HepG2 (cell line): ENCODE measurements around the gene SCN7A. TPM values are rescaled to one million over a fixed set of nuclear protein-coding genes. Genes with fewer than 3 reads are reported as not detected.

Experiments
- ATAC-seq: fragments of 200-7000 bp; cut with Tn5 transposase; 3 replicates; pipeline ENCODE4 v1.9.1; 2020; ENCODE audit warnings: mild to moderate bottlenecking, moderate library complexity
- BruUV-seq: library from RNA; stranded (reverse); fragments of 400-500 nt; replicated peaks from 2 replicates; lab custom pipeline; 2021; lab: Mats Ljungman, UMichigan
- CTCF ChIA-PET: fragments of 300-600 bp; formaldehyde crosslinking; extraction: SDS; loops from one replicate; lab custom pipeline; 2021; ENCODE audit warnings: low total read pairs, inconsistent platforms, low intra/inter-chr PET ratio; lab: Yijun Ruan, JAX
- POLR2A ChIA-PET: fragments of 350-600 bp; sonication (Branson Sonifier 250); formaldehyde crosslinking; loops from one replicate; lab custom pipeline; 2020; ENCODE audit warnings: antibody characterized with exemption, inconsistent platforms; lab: Yijun Ruan, JAX
- DNase-seq: peaks from one replicate; pipeline ENCODE4 v3.0.0-alpha.2; 2015; ENCODE audit warnings: low spot score
- FAIRE-seq: peaks from 3 replicates; lab custom pipeline; 2011; peaks lifted over from hg19 to GRCh38; lab: Jason Lieb, UNC
- H2AFZ ChIP-seq: one replicate; pipeline ENCODE4 v1.6.1; 2011; ENCODE audit warnings: low read length, inconsistent platforms
- H3K27ac ChIP-seq: fragments of 300-600 bp; 3 replicates; pipeline ENCODE4 v1.8.0; 2011; ENCODE audit warnings: mixed run types, mild to moderate bottlenecking, mixed read lengths, low read length, inconsistent platforms; ENCODE audit not compliant: insufficient read depth; ENCODE audit errors: extremely low read length
- H3K27me3 ChIP-seq, 2 experiments: fragments of 200-600 bp in 1 of 2; 2 replicates in 1 of 2; 3 replicates in 1 of 2; pipeline versions ENCODE4 v1.6.0 to v1.8.0; 2011; ENCODE audit warnings: low read length in 2 of 2, mild to moderate bottlenecking in 2 of 2, moderate library complexity in 2 of 2, inconsistent platforms in 1 of 2; ENCODE audit not compliant: insufficient read depth in 2 of 2, control insufficient read depth in 1 of 2
- H3K36me3 ChIP-seq, 2 experiments: fragments of 200-600 bp in 1 of 2; replicated peaks in 1 of 2; 2 replicates in 1 of 2; 3 replicates in 1 of 2; pipeline versions ENCODE4 v1.5.1 to v1.8.0; 2011; ENCODE audit warnings: low read length in 2 of 2, inconsistent platforms in 1 of 2; ENCODE audit not compliant: insufficient read depth in 2 of 2, control insufficient read depth in 1 of 2
- H3K4me1 ChIP-seq: 2 replicates; pipeline ENCODE4 v1.5.1; 2012; ENCODE audit warnings: low read length, inconsistent platforms; ENCODE audit not compliant: insufficient read depth
- H3K4me2 ChIP-seq: 2 replicates; pipeline ENCODE4 v1.6.0; 2011; ENCODE audit warnings: low read depth, low read length, inconsistent platforms
- H3K4me3 ChIP-seq, 3 experiments: fragments of 200-600 bp in 1 of 3; sonication (generic), shearing (Covaris generic) in 1 of 3; replicated peaks in 1 of 3; 2 replicates each; pipeline ENCODE4 v1.5.1; 2011 to 2016; ENCODE audit warnings: low read length in 3 of 3, inconsistent platforms in 2 of 3, low read depth in 2 of 3, mild to moderate bottlenecking in 2 of 3, control low read depth in 1 of 3, mixed read lengths in 1 of 3; ENCODE audit not compliant: insufficient read depth in 1 of 3
- H3K79me2 ChIP-seq: one replicate; pipeline ENCODE4 v1.6.1; 2011; ENCODE audit warnings: low read length, inconsistent platforms; ENCODE audit not compliant: insufficient read depth
- H3K9ac ChIP-seq: 2 replicates; pipeline ENCODE4 v1.6.0; 2011; ENCODE audit warnings: mild to moderate bottlenecking, low read depth, low read length, inconsistent platforms; ENCODE audit not compliant: insufficient read depth
- H3K9me3 ChIP-seq: 2 replicates; pipeline ENCODE4 v1.5.1; 2012; ENCODE audit warnings: mild to moderate bottlenecking, low read length
- H4K20me1 ChIP-seq: 2 replicates; pipeline ENCODE4 v1.6.0; 2011; ENCODE audit warnings: inconsistent platforms, mild to moderate bottlenecking, low read length, moderate library complexity; ENCODE audit not compliant: insufficient read depth
- FOXK2 ChIP-seq: fragments of 450-650 bp; IDR thresholded peaks from 2 replicates; pipeline ENCODE4 v1.6.1; 2016
- HOMEZ ChIP-seq: IDR thresholded peaks from 2 replicates; pipeline ENCODE4 v1.6.1; 2016; ENCODE audit warnings: low read depth
- MAFF ChIP-seq: IDR thresholded peaks from 2 replicates; pipeline ENCODE4 v1.6.1; 2011; ENCODE audit warnings: low read depth, low read length, improper control_type of control experiment
- STAT5B ChIP-seq: sonication (generic); formaldehyde crosslinking; IDR thresholded peaks from 2 replicates; pipeline ENCODE4 v1.4.0; 2020; ENCODE audit warnings: missing genetic modification reagents
- ZFY ChIP-seq: sonication (generic); formaldehyde crosslinking; IDR thresholded peaks from 2 replicates; pipeline ENCODE4 v1.4.0; 2020; ENCODE audit warnings: missing genetic modification reagents
- ZNF207 ChIP-seq: fragments of 450-650 bp; IDR thresholded peaks from 2 replicates; pipeline ENCODE4 v1.6.1; 2016; ENCODE audit warnings: antibody characterized with exemption, borderline replicate concordance
- ZNF724P ChIP-seq: sonication (generic); formaldehyde crosslinking; IDR thresholded peaks from 2 replicates; pipeline ENCODE4 v1.8.0; 2022; ENCODE audit warnings: missing genetic modification reagents, borderline replicate concordance
- in situ Hi-C: cut with HindIII; loops from 2 replicates; pipeline ENCODE4 v1.10.0; 2017; ENCODE audit warnings: low pct_unique_long_range_greater_than_20kb; ENCODE audit not compliant: extremely low pct_ligation_motif_present
- intact Hi-C: fragments of 100-400 bp; cut with micrococcal nuclease; formaldehyde crosslinking; loops from one replicate; pipeline ENCODE4 v1.10.0; 2022; ENCODE audit not compliant: unreplicated experiment
- polyA plus RNA-seq, 8 experiments: library from polyadenylated mRNA; depleted of rRNA in 3 of 8; stranded (reverse) in 7 of 8; unstranded in 1 of 8; fragments of >200 nt; fragmentation: Illumina TruSeq in 4 of 8; extraction: Trizol in 4 of 8; gene quantifications; 2 replicates each; pipeline versions ENCODE4 v1.2.1 to v1.2.3, GENCODE V29; 2011 to 2016; ENCODE audit warnings: low read depth in 4 of 8, missing spikeins in 1 of 8, mixed read lengths in 1 of 8; ENCODE audit not compliant: insufficient read depth in 1 of 8
- total RNA-seq, 5 experiments: library from RNA; depleted of rRNA; stranded (reverse); fragments of >200 nt; fragmentation: Illumina TruSeq; extraction: Trizol; gene quantifications; 2 replicates each; pipeline ENCODE4 v1.2.3, GENCODE V29; 2016; ENCODE audit warnings: low read depth in 1 of 5

Gene SCN7A
- total and polyA plus RNA-seq, 2 of the 13 experiments (the other 11 are each of a cell fraction or from before 2014, with no cell fraction given) = 0.01 TPM; not detected in 1

- TF ChIP-seq HOMEZ (CRISPR knock-in tag) (0 out of 2 replicates have a peak, but pooled peaks have one; percentile 47), ZNF207 (no peak), MAFF (0 out of 2 replicates have a peak, but pooled peaks have one; percentile 11), FOXK2 (no peak)
These were observed 120.1 kb downstream of the SCN7A start (continued) for GRCh38 chr2:166373951-166374350.

GRCh38 chr2:166373539-166373938, 120.5 kb downstream of the SCN7A start:
- ChIA-PET CTCF (no interaction called here), POLR2A (no interaction called here)
- Histone ChIP-seq H3K9ac (0 out of 2 replicates have a peak overlapping the region, but pooled peaks have one; percentile 43), H3K4me3 (peak overlapping the region; percentile 23 to 82 (median 35); a peak in 4 of 6 replicates), H3K27ac (peak overlapping the region; percentile 56), H3K9me3 (no peaks in the 10 kb centered on the region), H3K79me2 (peaks cover 53% of the 10 kb centered on the region), H3K36me3 (no peaks in the 10 kb centered on the region; a peak in 1 of 5 replicates), H3K27me3 (no peaks in the 10 kb centered on the region; a peak in 1 of 5 replicates), H4K20me1 (0 out of 2 replicates have a peak, but pooled peaks cover 3% of the 10 kb centered on the region), H2AFZ (no peak overlapping the region), H3K4me2 (peak overlapping the region; percentile 79), H3K4me1 (peaks cover 52% of the 10 kb centered on the region)
- no peak for ATAC-seq
- no TSS peak for BruUV-seq
- intact Hi-C loops = loop anchor here (2.0 to 5.0 kb wide), 2 partner anchors 239 to 421 kb away; partner anchors contain the start of gene TTC21B
- DNase-seq = no peak
- FAIRE-seq = no peak
- in situ Hi-C loops = no loop called here
- TF ChIP-seq ZFY = 0 out of 2 replicates have a peak, but pooled peaks have one; percentile 8
- TF ChIP-seq ZNF724P = no peak
- no peak for TF ChIP-seq STAT5B (CRISPR knock-in tag)
- TF ChIP-seq, all 625 proteins: peak for 1
